ENCODE results near the gene B3GAT1. TPM values are rescaled to one million over a fixed set of nuclear protein-coding genes. Genes with fewer than 3 reads are reported as not detected.

Gene B3GAT1
- total RNA-seq, 4 donors from 2014 or later = 0.22 to 0.33 TPM; not detected in 2

GRCh38 chr11:134367781-134368180, 44.3 kb downstream of the B3GAT1 start:
- TF ChIP-seq CTCF (IDR thresholded peaks at IDR 0.05; ENCODE audit: low read depth) = no peak

GRCh38 chr11:134366254-134366653, 45.8 kb downstream of the B3GAT1 start:
- TF ChIP-seq CTCF (IDR thresholded peaks at IDR 0.05; ENCODE audit: low read depth) = no peak

- TF ChIP-seq CTCF (IDR thresholded peaks at IDR 0.05; ENCODE audit: low read depth) = no peak
Measured at GRCh38 chr11:134365011-134365925, 46.8 kb downstream of the B3GAT1 start.

GRCh38 chr11:134364261-134364660, 47.8 kb downstream of the B3GAT1 start:
- TF ChIP-seq CTCF (IDR thresholded peaks at IDR 0.05; ENCODE audit: low read depth) = no peak

- no peak for TF ChIP-seq CTCF (IDR thresholded peaks at IDR 0.05; ENCODE audit: low read depth)
Measured at GRCh38 chr11:134363592-134363991, 48.5 kb downstream of the B3GAT1 start.

GRCh38 chr11:134363161-134363560, 48.9 kb downstream of the B3GAT1 start:
- no peak for TF ChIP-seq CTCF (IDR thresholded peaks at IDR 0.05; ENCODE audit: low read depth)

- TF ChIP-seq CTCF (IDR thresholded peaks at IDR 0.05; ENCODE audit: low read depth) = no peak
Measured at GRCh38 chr11:134362192-134362901, 49.7 kb downstream of the B3GAT1 start.
